ENCODE results near the gene PLOD1.

GRCh38 chr1:11891433-11892186, 42.9 kb upstream of the PLOD1 start:
- no peak for TF ChIP-seq CTCF (IDR thresholded peaks at IDR 0.05; ENCODE audit: low read depth, low read length, missing input control)
- TF ChIP-seq ATF3 (IDR thresholded peaks at IDR 0.05), result no peak
- TF ChIP-seq JUND (IDR thresholded peaks at IDR 0.05), result no peak
- TF ChIP-seq EGR1 (IDR thresholded peaks at IDR 0.05; ENCODE audit: low read depth in 2 of 2), result no peak
- TF ChIP-seq TAF1 (conservative IDR thresholded peaks at IDR 0.05), result no peak
- TF ChIP-seq GABPA (IDR thresholded peaks at IDR 0.05 in 1 of 2, conservative IDR thresholded peaks at IDR 0.05 in 1 of 2), result no peak
- no peak for TF ChIP-seq YY1 (IDR thresholded peaks at IDR 0.05)
- no peak for TF ChIP-seq MAX (IDR thresholded peaks at IDR 0.05)
- TF ChIP-seq RAD21 (IDR thresholded peaks at IDR 0.05), result no peak
- TF ChIP-seq SP1 (IDR thresholded peaks at IDR 0.05), result no peak
